ENCODE measurements around the gene METTL9.

Gene METTL9

GRCh38 chr16:21650521-21650920 lies 51.1 kb downstream of the METTL9 start:
- no peak for TF ChIP-seq REST (IDR thresholded peaks at IDR 0.05; ENCODE audit: insufficient read depth in 1 of 2, low read depth in 2 of 2, low read length in 2 of 2)
- TF ChIP-seq SIN3A (IDR thresholded peaks at IDR 0.05; ENCODE audit: borderline replicate concordance, insufficient read depth, low read length), result no peak
- TF ChIP-seq POLR2AphosphoS5 (IDR thresholded peaks at IDR 0.05; ENCODE audit: low read depth, low read length), result no peak
- no peak for TF ChIP-seq FOXP2 (optimal IDR thresholded peaks at IDR 0.05; ENCODE audit: borderline replicate concordance, extremely low read depth, extremely low read length, insufficient read depth)
- TF ChIP-seq TAF1 (IDR thresholded peaks at IDR 0.05; ENCODE audit: borderline replicate concordance, insufficient read depth, low read length), result no peak

- TF ChIP-seq TAF1 (IDR thresholded peaks at IDR 0.05; ENCODE audit: borderline replicate concordance, insufficient read depth, low read length) (no peak), POLR2AphosphoS5 (IDR thresholded peaks at IDR 0.05; ENCODE audit: low read depth, low read length) (no peak), SIN3A (IDR thresholded peaks at IDR 0.05; ENCODE audit: borderline replicate concordance, insufficient read depth, low read length) (no peak), REST (IDR thresholded peaks at IDR 0.05; ENCODE audit: insufficient read depth in 1 of 2, low read depth in 2 of 2, low read length in 2 of 2) (no peak), FOXP2 (optimal IDR thresholded peaks at IDR 0.05; ENCODE audit: borderline replicate concordance, extremely low read depth, extremely low read length, insufficient read depth) (no peak)
These were observed 52.1 kb downstream of the METTL9 start for GRCh38 chr16:21651515-21651914.

- TF ChIP-seq FOXP2 (optimal IDR thresholded peaks at IDR 0.05; ENCODE audit: borderline replicate concordance, extremely low read depth, extremely low read length, insufficient read depth) (no peak), REST (IDR thresholded peaks at IDR 0.05; ENCODE audit: insufficient read depth in 1 of 2, low read depth in 2 of 2, low read length in 2 of 2) (no peak), SIN3A (IDR thresholded peaks at IDR 0.05; ENCODE audit: borderline replicate concordance, insufficient read depth, low read length) (no peak), TAF1 (IDR thresholded peaks at IDR 0.05; ENCODE audit: borderline replicate concordance, insufficient read depth, low read length) (no peak), POLR2AphosphoS5 (IDR thresholded peaks at IDR 0.05; ENCODE audit: low read depth, low read length) (no peak)
These were observed 53.1 kb downstream of the METTL9 start, which contains the start of gene IGSF6 for GRCh38 chr16:21652453-21652852. IGSF6 (minus strand) TSS chr16:21652608; CDS start chr16:21652598, 10 bp downstream.

GRCh38 chr16:21653571-21653970 lies 54.2 kb downstream of the METTL9 start:
- no peak for TF ChIP-seq REST (IDR thresholded peaks at IDR 0.05; ENCODE audit: insufficient read depth in 1 of 2, low read depth in 2 of 2, low read length in 2 of 2)
- no peak for TF ChIP-seq POLR2AphosphoS5 (IDR thresholded peaks at IDR 0.05; ENCODE audit: low read depth, low read length)
- TF ChIP-seq FOXP2 (optimal IDR thresholded peaks at IDR 0.05; ENCODE audit: borderline replicate concordance, extremely low read depth, extremely low read length, insufficient read depth), result no peak
- no peak for TF ChIP-seq SIN3A (IDR thresholded peaks at IDR 0.05; ENCODE audit: borderline replicate concordance, insufficient read depth, low read length)
- TF ChIP-seq TAF1 (IDR thresholded peaks at IDR 0.05; ENCODE audit: borderline replicate concordance, insufficient read depth, low read length), result no peak

GRCh38 chr16:21654466-21654865 lies 55.1 kb downstream of the METTL9 start:
- TF ChIP-seq POLR2AphosphoS5 (IDR thresholded peaks at IDR 0.05; ENCODE audit: low read depth, low read length), result no peak
- no peak for TF ChIP-seq REST (IDR thresholded peaks at IDR 0.05; ENCODE audit: insufficient read depth in 1 of 2, low read depth in 2 of 2, low read length in 2 of 2)
- no peak for TF ChIP-seq SIN3A (IDR thresholded peaks at IDR 0.05; ENCODE audit: borderline replicate concordance, insufficient read depth, low read length)
- TF ChIP-seq TAF1 (IDR thresholded peaks at IDR 0.05; ENCODE audit: borderline replicate concordance, insufficient read depth, low read length), result no peak
- no peak for TF ChIP-seq FOXP2 (optimal IDR thresholded peaks at IDR 0.05; ENCODE audit: borderline replicate concordance, extremely low read depth, extremely low read length, insufficient read depth)

All from PFSK-1 (cell line).